Motor neuron (in vitro differentiated cells): ENCODE data around the gene BLM. TPM values are rescaled to one million over a fixed set of nuclear protein-coding genes. Genes with fewer than 3 reads are reported as not detected.
A peak's percentile ranks its signal among the peaks of the same experiment; 100 is the strongest.
"Not testable (repeated sequence)": the region's sequence is repeated elsewhere in the genome, so short reads cannot be mapped to it uniquely, and the experiment has no call there.

Source experiments
- ATAC-seq, 8 experiments: fragments of 200-7000 bp; cut with Tn5 transposase; replicated peaks in 6 of 8; 2 replicates each; pipeline ENCODE4 v1.8.0; 2021; ENCODE audit warnings: mild to moderate bottlenecking in 8 of 8, moderate library complexity in 8 of 8
- H3K27ac ChIP-seq, 2 donors: fragments of 250-450 bp; sonication (Bioruptor Pico); 2 replicates each; pipeline ENCODE4 v1.9.0; 2021; ENCODE audit warnings: antibody characterized with exemption in 2 of 2, mild to moderate bottlenecking in 2 of 2, moderate library complexity in 1 of 2
- H3K4me1 ChIP-seq, 2 donors: fragments of 250-450 bp; sonication (Bioruptor Pico); replicated peaks in 1 of 2; 2 replicates each; pipeline ENCODE4 v1.6.1; 2021; ENCODE audit warnings: antibody characterized with exemption in 2 of 2, mild to moderate bottlenecking in 2 of 2, moderate library complexity in 1 of 2
- H3K4me3 ChIP-seq, 5 donors: fragments of 250-450 bp; sonication (Bioruptor Pico); 2 replicates each; pipeline ENCODE4 v1.9.0; 2021; ENCODE audit warnings: antibody characterized with exemption in 5 of 5, mild to moderate bottlenecking in 5 of 5, moderate library complexity in 4 of 5
- WGBS, 10 experiments: fragments of 450-650 bp; shearing (Covaris generic); methylation state at CpG; one replicate each; pipeline ENCODE4 v1.0.0; 2022; 5-methylcytosine and 5-hydroxymethylcytosine counted together
- in situ Hi-C, 9 experiments: fragments of 400-800 bp; cut with MboI; loops; one replicate each; pipeline ENCODE4 v1.15.0; 2021; ENCODE audit warnings: low sequenced_read_pairs in 9 of 9, low pct_unique_long_range_greater_than_20kb in 2 of 9; ENCODE audit not compliant: unreplicated experiment in 9 of 9
- total RNA-seq, 8 experiments: library from RNA; unstranded; fragments of 300-600 nt; gene quantifications; 2 replicates each; pipeline versions ENCODE4 v1.2.3 to v1.2.4, GENCODE V29; 2022

BLM gene
- total RNA-seq, 8 experiments from 2014 or later, result 1.2 to 15.8 (median 4.2) TPM

GRCh38 chr15:90839187-90840071 is 122.3 kb downstream of the BLM start:
- in situ Hi-C loops, result no loop called here
- 17 to 89% (median 36%) methylated on average over 2 to 4 of the region's 19 CpGs; no CpG with 5 or more reads in 4 of the 10 experiments for WGBS, 10 experiments
- Histone ChIP-seq H3K4me3 (no peak overlapping the region), H3K4me1 (peaks cover 2 to 8% of the 10 kb centered on the region in 2 donors), H3K27ac (no peak overlapping the region)
- ATAC-seq, result peak in 5 of 8 experiments; percentile 84 to 94 (median 93)

- in situ Hi-C loops, result no loop called here
- 89 to 100% (median 100%) methylated on average over 1 to 10 of the region's 18 CpGs; no CpG with 5 or more reads in 1 of the 10 experiments for WGBS, 10 experiments
- H3K27ac ChIP-seq, result no peak overlapping the region
These were observed 123.2 kb downstream of the BLM start for GRCh38 chr15:90840157-90840855.

GRCh38 chr15:90840954-90841353 is 123.8 kb downstream of the BLM start:
- peak in 1 of 8 experiments; percentile 3 for ATAC-seq
- Histone ChIP-seq H3K27ac (no peak overlapping the region), H3K4me3 (no peak overlapping the region), H3K4me1 (peaks cover 2 to 8% of the 10 kb centered on the region in 2 donors)
- in situ Hi-C loops, result no loop called here
- WGBS, 10 experiments, result 87 to 100% (median 89%) methylated on average over 1 to 8 of the region's 8 CpGs; no CpG with 5 or more reads in 5 of the 10 experiments

More at GRCh38 chr15:90840157-90840855, 123.2 kb downstream of the BLM start:
- Histone ChIP-seq H3K4me3 (no peak overlapping the region), H3K4me1 (peaks cover 2 to 8% of the 10 kb centered on the region in 2 donors)
- ATAC-seq, result no peak

GRCh38 chr15:90844696-90845095 is 127.5 kb downstream of the BLM start:
- in situ Hi-C loops, result no loop called here
- peaks cover 0 to 2% of the 10 kb centered on the region in 2 donors for H3K4me1 ChIP-seq
- H3K27ac ChIP-seq, result peak overlapping the region in 1 of 2 donors; percentile 27
- H3K4me3 ChIP-seq, result no peak overlapping the region
- 40 to 93% (median 80%) methylated on average over 1 to 2 of the region's 5 CpGs; no CpG with 5 or more reads in 5 of the 10 experiments for WGBS, 10 experiments
- ATAC-seq, result peak in 4 of 8 experiments; percentile 1 to 17 (median 12)

GRCh38 chr15:90845201-90845949 is 128.2 kb downstream of the BLM start:
- no peak overlapping the region for H3K4me3 ChIP-seq
- ATAC-seq, result peak; percentile 44 to 97 (median 95)
- peak overlapping the region in 1 of 2 donors; percentile 68 for H3K27ac ChIP-seq
- no peaks in the 10 kb centered on the region for H3K4me1 ChIP-seq
- in situ Hi-C loops, result no loop called here
- 30 to 100% (median 62%) methylated on average over 1 to 6 of the region's 9 CpGs; no CpG with 5 or more reads in 4 of the 10 experiments for WGBS, 10 experiments

- ATAC-seq, H3K27ac ChIP-seq, H3K4me3 ChIP-seq, H3K4me1 ChIP-seq, in situ Hi-C loops: not testable (repeated sequence)
- 56 to 100% (median 80%) methylated on average over 1 of the region's 1 CpG; no CpG with 5 or more reads in 5 of the 10 experiments for WGBS, 10 experiments
These were observed 132.3 kb downstream of the BLM start for GRCh38 chr15:90849424-90849823.

GRCh38 chr15:90851114-90851513 is 134.0 kb downstream of the BLM start:
- ATAC-seq, result no peak
- in situ Hi-C loops, result loop anchor here in 1 of 9 experiments (25.0 kb wide), 1 partner anchor 189 kb away; no protein-coding TSS in a partner anchor
- no peak overlapping the region for H3K4me3 ChIP-seq
- H3K27ac ChIP-seq, result no peak overlapping the region
- WGBS, 10 experiments, result 50 to 100% (median 84%) methylated on average over 1 to 5 of the region's 6 CpGs; no CpG with 5 or more reads in 5 of the 10 experiments
- no peaks in the 10 kb centered on the region for H3K4me1 ChIP-seq

- H3K4me1 ChIP-seq, result no peaks in the 10 kb centered on the region
- WGBS, 10 experiments, result 20 to 94% (median 62%) methylated on average over 1 to 5 of the region's 5 CpGs
- no peak overlapping the region for H3K27ac ChIP-seq
- in situ Hi-C loops, result loop anchor here in 1 of 9 experiments (25.0 kb wide), 1 partner anchor 190 kb away; no protein-coding TSS in a partner anchor
- no peak overlapping the region for H3K4me3 ChIP-seq
- ATAC-seq, result no peak
These were observed 134.8 kb downstream of the BLM start for GRCh38 chr15:90851940-90852339.

GRCh38 chr15:90855139-90855538 is 138.0 kb downstream of the BLM start:
- Histone ChIP-seq H3K27ac (no peak overlapping the region), H3K4me1 (no peaks in the 10 kb centered on the region), H3K4me3 (no peak overlapping the region)
- no peak for ATAC-seq
- WGBS, 10 experiments, result 51 to 100% (median 80%) methylated on average over 1 to 6 of the region's 9 CpGs; no CpG with 5 or more reads in 3 of the 10 experiments
- in situ Hi-C loops, result loop anchor here in 1 of 9 experiments (25.0 kb wide), 1 partner anchor 193 kb away; no protein-coding TSS in a partner anchor

- in situ Hi-C loops, result loop anchor here in 1 of 9 experiments (25.0 kb wide), 1 partner anchor 195 kb away; no protein-coding TSS in a partner anchor
- WGBS, 10 experiments, result 55 to 96% (median 82%) methylated on average over 1 to 7 of the region's 8 CpGs; no CpG with 5 or more reads in 3 of the 10 experiments
- Histone ChIP-seq H3K4me3 (no peak overlapping the region), H3K4me1 (no peaks in the 10 kb centered on the region), H3K27ac (no peak overlapping the region)
- no peak for ATAC-seq
These were observed 140.2 kb downstream of the BLM start for GRCh38 chr15:90857337-90857736.

GRCh38 chr15:90857883-90858443 is 140.8 kb downstream of the BLM start:
- ATAC-seq, result no peak
- H3K27ac ChIP-seq, result no peak overlapping the region
- no peak overlapping the region for H3K4me3 ChIP-seq
- WGBS, 10 experiments, result 60 to 100% (median 93%) methylated on average over 1 to 7 of the region's 8 CpGs; no CpG with 5 or more reads in 2 of the 10 experiments
- H3K4me1 ChIP-seq, result no peaks in the 10 kb centered on the region
- in situ Hi-C loops, result loop anchor here in 1 of 9 experiments (25.0 kb wide), 1 partner anchor 196 kb away; no protein-coding TSS in a partner anchor
